Stimulated activated CD4-positive, alpha-beta T cell treated with anti-CD3 and anti-CD28 coated beads, Interleukin-1b, Interleukin-23, amount 100 ng/mL, for 24 hours (primary cell): Measurements from ENCODE around the gene NCAM1.

Source experiments
- DNase-seq, 4 experiments: peaks; one replicate each; pipeline ENCODE4 v3.0.0-alpha.2; 2020; ENCODE audit warnings: low read depth in 4 of 4, low spot score in 1 of 4

Gene NCAM1

GRCh38 chr11:113167599-113167998, 206.4 kb downstream of the NCAM1 start:
- no peak for DNase-seq

GRCh38 chr11:113168354-113169342, 207.4 kb downstream of the NCAM1 start:
- no peak for DNase-seq

GRCh38 chr11:113172382-113172951, 211.2 kb downstream of the NCAM1 start:
- no peak for DNase-seq

GRCh38 chr11:113173126-113173525, 211.9 kb downstream of the NCAM1 start:
- no peak for DNase-seq

GRCh38 chr11:113174882-113175281, 213.7 kb downstream of the NCAM1 start:
- DNase-seq = no peak

- DNase-seq = no peak
These were observed 215.6 kb downstream of the NCAM1 start for GRCh38 chr11:113176599-113177360.

- DNase-seq = no peak
These were observed 216.5 kb downstream of the NCAM1 start for GRCh38 chr11:113177671-113178070.

GRCh38 chr11:113178381-113179070, 217.3 kb downstream of the NCAM1 start:
- no peak for DNase-seq

GRCh38 chr11:113179181-113179704, 218.0 kb downstream of the NCAM1 start:
- DNase-seq = no peak

- no peak for DNase-seq
These were observed 219.9 kb downstream of the NCAM1 start for GRCh38 chr11:113181094-113181493.

GRCh38 chr11:113182288-113182687, 221.1 kb downstream of the NCAM1 start:
- DNase-seq = no peak

- DNase-seq = no peak
These were observed 223.3 kb downstream of the NCAM1 start for GRCh38 chr11:113184498-113184897.

GRCh38 chr11:113188371-113188834, 227.2 kb downstream of the NCAM1 start:
- no peak for DNase-seq

GRCh38 chr11:113189909-113190667, 228.9 kb downstream of the NCAM1 start:
- no peak for DNase-seq

GRCh38 chr11:113192121-113192925, 231.1 kb downstream of the NCAM1 start:
- DNase-seq = no peak

GRCh38 chr11:113193016-113193415, 231.8 kb downstream of the NCAM1 start:
- DNase-seq = no peak

GRCh38 chr11:113193946-113194345, 232.7 kb downstream of the NCAM1 start:
- DNase-seq = no peak

- no peak for DNase-seq
These were observed 234.5 kb downstream of the NCAM1 start for GRCh38 chr11:113195728-113196127.

GRCh38 chr11:113197446-113197845, 236.2 kb downstream of the NCAM1 start:
- no peak for DNase-seq
